Raji (cell line): ENCODE data around the gene CD300LG.

Experiments
- POLR2A ChIP-seq: IDR thresholded peaks from 2 replicates; pipeline ENCODE4 v1.6.1; 2011; ENCODE audit warnings: low read depth, low read length, control low read depth; ENCODE audit not compliant: insufficient read depth

Gene CD300LG

GRCh38 chr17:43905985-43906852 lies 59.2 kb downstream of the CD300LG start:
- no peak for TF ChIP-seq POLR2A

GRCh38 chr17:43906951-43907424 lies 60.0 kb downstream of the CD300LG start:
- TF ChIP-seq POLR2A: no peak

GRCh38 chr17:43907425-43907981 lies 60.5 kb downstream of the CD300LG start, which contains the start of gene MPP2:
MPP2 (minus strand) TSS chr17:43907536; CDS start chr17:43904460, 3,076 bp downstream.
- no peak for TF ChIP-seq POLR2A

GRCh38 chr17:43907998-43908721 lies 61.2 kb downstream of the CD300LG start:
- TF ChIP-seq POLR2A: no peak

- no peak for TF ChIP-seq POLR2A
Observed at GRCh38 chr17:43909537-43910231, 62.7 kb downstream of the CD300LG start.

- TF ChIP-seq POLR2A: no peak
Observed at GRCh38 chr17:43911904-43912303, 64.9 kb downstream of the CD300LG start.

GRCh38 chr17:43912635-43913304 lies 65.8 kb downstream of the CD300LG start:
- no peak for TF ChIP-seq POLR2A
